Inferior parietal cortex (tissue), 1 donor: ENCODE data around the gene LDLRAD4.

Source experiments
- DNase-seq: peaks from one replicate; pipeline ENCODE4 v3.0.0-alpha.2; 2016; ENCODE audit errors: extremely low spot score

Gene LDLRAD4

DNA sequence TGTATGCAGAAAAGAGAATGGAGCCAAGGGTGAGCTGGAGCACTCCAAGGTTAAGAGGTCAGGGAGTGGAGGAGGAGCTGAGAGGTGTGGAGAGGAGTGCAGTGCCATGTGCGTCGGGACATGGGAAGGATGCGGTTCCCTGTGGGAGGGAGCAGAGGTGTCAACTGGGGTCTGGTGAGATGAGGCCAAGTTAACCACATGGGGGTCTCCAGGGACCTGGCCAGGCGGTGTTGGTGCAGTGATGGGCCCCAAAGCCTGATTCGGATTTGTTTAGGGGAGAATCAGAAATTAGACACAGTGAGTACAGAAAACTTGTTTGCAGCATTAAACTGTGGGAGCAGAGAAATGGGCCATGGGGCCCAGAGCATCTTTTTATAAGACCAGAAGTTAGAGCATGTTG, 210.5 kb downstream of the LDLRAD4 start:
- DNase-seq: no peak

DNA sequence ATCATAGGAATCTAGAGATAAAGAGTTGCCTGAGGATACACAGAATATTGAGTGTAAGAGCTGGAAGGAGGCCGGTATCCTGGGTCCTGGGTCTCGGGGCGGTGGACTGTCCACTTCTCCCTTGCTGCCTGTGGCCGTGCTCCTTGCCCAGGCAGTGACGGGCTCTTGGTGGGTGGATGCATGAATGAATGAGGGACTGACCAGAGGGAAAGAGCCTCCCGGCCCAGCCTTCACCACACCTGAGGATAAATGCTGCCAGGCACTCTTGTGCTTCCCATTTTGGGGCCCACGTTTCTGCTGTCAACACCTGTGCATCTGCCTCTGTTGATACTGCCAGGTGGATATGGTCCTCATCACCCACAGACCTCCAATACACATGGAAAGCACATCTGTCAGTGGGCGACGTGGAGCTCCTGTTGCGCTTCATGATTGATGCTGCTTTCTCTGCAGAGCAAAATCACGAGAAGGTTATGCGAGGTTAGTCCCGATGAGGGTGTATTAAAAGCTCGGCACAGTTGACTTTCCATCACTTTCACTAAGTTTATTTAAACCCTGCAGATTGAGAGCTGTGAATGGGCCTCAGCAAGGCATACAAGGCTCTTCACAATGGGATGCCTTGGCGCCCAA, 211.4 kb downstream of the LDLRAD4 start:
- no peak for DNase-seq

DNA sequence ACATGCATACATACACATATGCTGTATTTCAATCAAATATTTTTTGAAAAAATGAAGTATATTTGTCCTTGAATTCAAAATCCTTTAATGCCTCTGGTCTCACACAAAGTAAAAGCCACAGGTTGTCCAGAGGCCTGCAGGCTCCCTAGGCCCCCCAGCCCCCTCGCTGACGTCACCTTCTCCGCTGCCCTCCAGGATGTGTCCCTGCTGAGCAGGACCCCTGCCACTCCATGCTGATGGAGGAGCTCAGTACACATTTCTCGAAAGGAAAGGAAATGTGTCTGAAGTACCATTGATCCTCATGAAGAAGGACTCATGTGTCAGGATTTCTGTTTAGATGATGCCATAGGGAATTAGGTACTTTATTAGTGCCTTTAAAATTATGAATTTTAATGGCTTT, 212.1 kb downstream of the LDLRAD4 start:
- no peak for DNase-seq

DNA sequence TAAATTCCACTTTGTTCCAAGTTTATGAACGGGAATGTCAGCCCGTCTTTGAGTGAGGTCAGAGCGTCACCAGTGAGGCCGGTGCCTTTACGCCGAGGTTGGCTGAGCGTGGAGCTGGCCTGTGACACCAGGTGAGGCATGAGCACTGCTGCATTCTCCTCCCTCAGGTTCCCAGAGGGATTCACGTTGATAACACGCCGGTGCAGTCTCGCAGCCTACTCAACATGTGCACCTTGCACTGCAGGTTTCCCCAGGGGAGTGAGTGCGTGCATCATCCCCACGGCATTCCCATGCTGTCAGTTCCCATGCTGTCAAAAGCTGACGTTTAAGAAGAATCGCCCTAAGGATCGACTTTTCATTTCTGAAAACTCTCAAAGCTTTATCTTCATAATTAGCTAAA, 213.3 kb downstream of the LDLRAD4 start:
- no peak for DNase-seq

DNA sequence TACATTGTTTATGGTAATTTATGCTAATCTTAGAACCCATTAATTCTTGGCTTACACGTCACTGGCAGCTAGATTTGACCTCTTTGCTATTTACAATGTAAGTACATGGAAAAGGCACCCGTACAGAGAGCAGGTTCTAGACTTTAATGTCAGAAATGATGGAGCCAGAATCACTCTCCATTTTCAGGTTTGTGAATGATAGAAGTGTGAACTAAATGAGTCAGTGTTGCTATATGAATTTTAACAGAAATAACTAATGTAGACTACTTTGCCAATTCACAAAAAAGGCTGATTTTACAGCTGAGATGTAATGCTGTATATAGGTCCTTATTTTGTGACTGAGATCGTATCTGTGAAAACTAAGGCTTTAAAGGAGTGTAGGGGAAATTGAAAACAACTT, 214.6 kb downstream of the LDLRAD4 start:
- DNase-seq: peak; percentile 23

DNA sequence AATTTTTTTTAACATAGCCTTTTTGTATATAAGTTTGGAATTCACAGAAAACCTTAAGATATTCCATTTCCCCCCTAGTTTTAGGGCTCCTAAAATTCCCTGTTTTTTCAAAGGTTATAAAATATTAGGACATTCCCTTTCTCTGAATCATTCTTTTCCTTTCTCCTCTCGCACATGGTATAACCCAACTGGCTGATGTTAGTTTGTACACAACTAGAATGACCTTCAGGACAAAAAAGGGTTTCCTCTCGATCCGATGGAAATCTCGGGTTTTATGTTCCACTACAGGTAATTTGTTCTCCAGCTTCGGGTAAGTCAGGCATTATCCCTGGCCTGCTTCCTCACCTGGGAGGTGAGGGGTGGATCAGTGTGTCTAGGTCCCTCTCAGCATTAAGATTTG, 215.1 kb downstream of the LDLRAD4 start:
- no peak for DNase-seq

DNA sequence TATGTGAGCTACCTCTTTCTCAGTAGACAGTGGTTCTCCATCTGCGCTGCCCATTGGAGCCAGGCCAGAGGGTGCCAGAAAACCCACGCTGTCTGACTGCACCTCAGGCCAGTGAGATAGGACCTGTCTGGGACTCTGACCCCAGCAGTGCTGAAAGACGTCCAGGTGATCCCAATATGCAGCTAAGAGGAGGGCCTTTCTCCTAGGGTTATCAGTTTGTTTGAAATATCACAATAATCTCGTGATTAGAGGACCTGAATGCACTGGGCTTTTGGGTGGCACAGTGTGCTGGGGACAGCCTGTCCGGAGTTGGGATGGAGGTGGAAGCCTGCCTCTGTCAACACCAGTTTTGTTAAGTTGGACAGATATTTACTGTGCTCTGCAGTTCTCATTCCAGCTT, 216.3 kb downstream of the LDLRAD4 start:
- DNase-seq: no peak

DNA sequence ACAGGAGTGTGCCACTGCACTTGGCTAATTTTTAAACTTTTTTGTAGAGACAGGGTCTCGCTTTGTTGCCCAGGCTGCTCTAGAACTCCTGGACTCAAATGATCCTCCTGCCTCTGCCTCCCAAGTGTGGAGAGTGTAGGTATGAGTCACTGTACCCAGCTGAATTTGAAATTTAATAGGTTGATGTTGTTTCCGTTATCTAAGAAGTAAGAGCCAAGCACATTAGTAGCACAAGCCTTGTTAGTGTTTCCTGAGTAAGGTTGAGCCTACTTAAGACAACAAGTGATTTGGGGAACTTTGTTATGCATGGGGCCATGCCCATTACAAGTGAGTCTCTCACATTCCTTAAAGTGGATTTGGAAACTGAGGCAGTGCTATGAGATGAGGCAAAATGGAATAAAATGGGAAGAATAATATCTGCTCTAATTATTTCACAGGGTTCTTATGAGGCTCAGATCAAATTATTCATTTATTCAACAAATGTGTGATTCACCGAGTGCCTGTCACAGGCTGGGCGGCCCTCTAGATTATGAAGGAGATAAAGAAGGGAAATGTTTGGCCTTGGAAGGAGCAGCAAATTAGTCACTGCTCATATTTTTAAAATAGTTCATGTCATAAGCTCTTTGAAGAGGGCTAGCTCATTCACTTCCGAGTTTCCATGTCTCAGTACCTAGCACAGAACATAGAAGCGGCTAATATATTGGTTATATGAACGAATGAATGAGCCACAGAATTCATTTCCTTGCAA, 217.2 kb downstream of the LDLRAD4 start:
- no peak for DNase-seq

DNA sequence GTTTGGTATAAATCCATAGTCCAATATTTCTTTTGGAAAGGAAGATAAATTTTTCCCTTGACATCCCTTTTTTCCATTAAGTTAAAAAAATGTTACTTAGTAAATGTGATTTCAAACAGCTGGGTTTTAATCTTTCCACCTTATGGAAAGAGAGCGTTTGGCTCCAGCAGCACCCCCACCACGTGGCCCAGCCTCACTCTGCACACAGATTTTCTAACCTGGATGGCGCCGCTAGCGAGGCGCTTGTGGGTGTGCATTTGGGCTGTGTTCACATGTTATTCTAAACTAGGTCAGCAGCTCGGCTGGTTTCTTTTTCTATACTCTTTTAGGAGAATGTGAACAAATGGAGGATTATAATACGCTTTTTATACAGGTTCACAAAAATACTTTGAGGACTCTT, 218.0 kb downstream of the LDLRAD4 start:
- peak; percentile 34 for DNase-seq

DNA sequence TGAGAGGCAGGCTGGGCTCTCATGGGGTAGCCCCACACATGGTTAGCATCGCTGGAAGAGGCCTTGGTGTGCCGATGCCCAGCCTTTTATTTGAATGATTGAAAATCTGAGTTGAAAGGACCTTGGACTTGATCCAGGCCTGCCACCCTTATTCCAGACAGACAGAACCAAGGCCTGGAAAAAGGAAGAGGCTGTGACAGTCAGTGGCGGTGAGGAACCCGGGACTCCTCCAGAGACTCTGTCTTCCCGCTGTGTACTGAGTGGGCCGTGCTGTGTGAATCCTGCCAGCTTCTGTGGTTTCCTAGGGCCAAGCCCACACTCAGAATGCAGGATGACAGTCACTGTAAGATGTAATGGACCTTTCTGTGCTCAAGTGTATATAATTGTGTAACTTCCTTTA, 218.5 kb downstream of the LDLRAD4 start:
- DNase-seq: no peak

DNA sequence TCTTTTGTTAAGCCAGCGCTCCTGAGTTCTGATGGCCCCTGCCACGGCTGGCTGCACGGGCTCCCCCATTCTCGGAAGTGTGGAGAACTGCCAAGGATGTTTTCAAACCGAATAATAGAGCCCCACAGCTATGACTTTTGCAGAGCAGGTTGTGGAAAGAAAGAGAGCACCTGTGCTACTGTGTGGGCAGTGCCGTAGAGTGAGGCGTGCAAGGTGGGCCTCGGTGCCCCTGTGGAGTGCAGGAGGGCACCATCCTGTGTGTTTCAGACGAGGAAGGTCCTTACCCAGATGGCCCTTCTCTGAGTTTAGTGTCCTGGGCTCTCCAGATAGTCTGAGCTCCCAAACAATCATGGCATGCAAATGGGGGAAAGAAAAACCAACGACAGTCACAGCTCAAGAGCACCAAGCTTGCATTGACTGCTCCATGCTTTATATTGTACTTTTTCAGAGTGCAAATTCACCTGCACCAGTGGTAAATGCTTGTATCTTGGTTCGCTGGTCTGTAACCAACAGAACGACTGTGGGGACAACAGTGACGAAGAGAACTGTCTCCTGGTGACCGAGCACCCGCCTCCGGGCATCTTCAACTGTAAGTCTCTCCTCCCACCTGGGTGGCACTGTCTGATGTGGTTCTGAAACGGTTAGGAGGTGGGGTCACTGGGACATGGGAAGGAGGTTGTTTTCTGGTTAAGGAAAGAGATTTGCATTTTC, 219.4 kb downstream of the LDLRAD4 start:
- DNase-seq: no peak

DNA sequence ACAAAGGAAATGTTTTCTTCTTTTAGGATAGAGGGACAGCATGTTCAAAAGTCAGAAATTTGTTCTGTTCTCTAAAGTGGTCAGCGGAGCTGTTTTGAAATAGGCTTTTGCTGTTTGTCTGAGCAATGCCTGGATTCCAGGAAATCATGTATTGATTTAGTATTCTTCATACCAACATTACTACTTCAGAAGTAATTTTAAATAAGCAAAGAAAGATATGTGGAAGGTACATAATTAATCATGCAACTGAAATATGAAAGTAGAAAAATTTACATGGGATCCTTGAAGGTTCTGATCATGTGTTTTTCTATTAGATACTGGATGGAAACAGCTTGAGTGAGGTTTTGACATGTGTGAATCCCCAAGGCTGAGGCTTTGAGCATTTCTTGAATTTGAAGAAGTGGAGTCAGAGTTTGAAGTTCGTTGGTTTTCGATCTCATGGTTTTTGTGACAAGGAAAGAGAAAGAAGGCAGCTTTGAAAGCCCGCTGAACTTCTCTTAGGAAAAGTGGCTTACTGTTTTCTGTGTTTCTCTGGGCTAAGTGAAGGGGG, 220.0 kb downstream of the LDLRAD4 start:
- no peak for DNase-seq

DNA sequence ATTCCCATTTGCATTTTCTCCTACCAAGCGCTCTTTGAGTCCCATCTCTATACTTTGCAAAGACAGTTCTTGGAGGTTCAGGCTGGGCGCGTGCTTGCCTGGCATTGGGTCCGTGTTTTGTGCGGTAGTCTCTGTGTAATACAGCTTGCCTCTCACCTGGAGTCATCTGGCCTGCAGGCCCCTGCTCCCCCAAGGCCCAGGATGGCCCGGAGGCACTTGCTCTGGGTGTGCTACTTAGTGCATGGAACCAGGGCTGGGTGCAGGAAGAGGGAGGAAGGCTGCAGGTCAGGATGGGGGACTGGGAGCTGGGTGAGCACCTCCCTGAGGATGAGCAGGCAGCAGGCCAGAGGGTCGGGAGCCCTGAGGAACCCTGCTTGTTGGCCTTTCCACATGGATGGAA, 220.9 kb downstream of the LDLRAD4 start:
- no peak for DNase-seq

DNA sequence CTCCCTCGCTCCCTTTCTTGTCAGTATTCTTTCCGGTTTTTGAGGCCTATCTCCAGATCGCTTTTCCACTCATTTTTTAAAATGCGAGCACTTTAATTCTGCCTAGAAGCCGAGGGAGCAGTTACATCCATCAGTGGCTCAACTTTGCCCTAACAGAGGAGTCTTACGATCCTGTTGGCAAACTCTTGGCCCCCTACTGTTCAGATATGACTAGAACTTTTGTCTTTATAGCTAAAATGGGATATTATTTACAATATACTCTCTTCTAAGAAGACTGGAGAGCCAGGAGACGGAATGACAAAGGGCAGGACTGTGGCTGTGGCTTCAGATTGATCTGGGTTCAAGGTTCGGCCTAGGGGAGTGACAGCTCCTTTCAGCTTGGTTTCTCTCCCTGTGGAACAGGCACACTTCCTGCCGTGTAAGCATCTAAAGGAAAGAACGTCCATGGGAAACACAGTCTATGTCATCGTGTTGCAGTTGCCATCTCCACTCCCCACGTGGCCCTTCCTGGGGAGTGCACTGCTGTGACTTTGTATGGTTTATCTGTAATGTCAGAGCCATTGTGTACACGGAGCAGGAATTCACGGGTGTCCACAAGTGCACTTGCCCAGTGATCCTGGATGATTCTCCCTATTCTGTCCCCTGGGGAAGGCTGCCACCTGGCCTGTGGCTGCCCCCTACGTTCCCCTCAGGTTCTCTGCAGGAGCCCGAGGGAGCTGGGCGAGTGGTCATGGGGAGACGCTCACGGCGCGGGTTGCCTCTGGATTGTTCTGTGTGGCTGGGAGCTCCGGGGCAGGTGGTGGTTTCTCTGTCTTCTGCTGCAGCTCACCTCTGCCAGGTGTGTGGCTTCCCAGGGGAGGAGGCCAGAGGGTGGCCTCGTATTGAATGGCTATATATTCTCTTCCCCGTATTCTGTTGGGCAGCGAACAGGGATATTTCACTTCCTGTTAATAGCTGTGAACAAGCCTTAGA, 222.0 kb downstream of the LDLRAD4 start:
- DNase-seq: no peak

DNA sequence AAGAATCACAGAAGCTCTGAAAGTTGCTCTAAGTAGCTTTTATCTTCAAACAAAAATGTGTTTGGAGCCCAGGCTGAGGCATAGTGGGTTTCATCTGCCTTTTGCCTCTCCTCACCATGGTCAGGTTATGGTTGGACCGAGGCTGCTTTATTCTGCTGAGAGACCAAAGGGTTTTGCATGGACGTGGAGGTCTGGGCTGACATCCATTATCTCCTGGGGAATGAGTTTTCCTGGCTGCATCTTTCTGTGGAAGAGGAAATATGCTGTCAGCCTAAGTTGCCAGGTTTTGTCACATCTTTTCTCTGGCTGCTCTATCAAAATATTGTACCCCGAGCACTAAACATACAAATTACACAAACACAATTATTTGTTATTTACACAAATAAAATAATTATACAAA, 223.2 kb downstream of the LDLRAD4 start:
- DNase-seq: no peak

DNA sequence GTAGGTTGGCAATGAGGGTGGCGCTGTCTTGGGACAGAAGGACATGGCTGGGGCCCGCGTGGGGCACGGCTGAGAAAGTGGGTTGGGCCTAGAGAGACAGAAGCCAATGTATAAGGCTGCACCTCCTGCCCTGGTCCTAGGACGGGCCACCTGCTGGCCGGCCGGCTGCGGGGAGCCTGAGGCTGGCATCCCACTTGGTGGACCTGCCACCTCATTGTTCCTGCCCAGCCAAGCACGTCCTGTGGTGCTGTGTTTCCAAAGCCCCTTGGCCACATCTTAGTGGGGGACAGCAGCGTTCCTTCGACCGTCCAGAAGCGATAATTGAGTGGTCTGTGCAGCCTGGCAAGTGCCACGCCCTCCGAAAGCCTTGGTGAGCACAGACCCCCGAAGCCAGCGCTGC, 223.9 kb downstream of the LDLRAD4 start:
- DNase-seq: no peak

DNA sequence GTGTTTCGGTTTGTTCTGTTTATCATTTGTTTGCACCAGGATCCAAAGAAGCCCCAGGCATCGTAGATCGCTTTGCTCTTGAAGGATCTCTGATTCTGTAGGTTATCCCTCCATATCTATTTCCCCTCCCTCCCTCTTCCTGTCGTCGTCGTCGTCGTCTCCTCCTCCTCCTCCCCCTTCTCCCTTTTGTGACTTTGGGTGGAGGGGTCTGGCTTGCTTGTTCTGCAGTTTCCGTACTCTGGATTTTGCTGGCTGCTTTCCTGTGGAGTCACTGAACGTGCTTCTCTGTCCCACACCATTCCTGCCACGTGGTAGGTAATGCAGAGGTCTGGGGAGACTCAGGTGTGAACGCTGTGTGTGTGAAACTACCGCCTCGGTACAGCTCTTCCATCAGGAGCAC, 225.0 kb downstream of the LDLRAD4 start:
- no peak for DNase-seq

DNA sequence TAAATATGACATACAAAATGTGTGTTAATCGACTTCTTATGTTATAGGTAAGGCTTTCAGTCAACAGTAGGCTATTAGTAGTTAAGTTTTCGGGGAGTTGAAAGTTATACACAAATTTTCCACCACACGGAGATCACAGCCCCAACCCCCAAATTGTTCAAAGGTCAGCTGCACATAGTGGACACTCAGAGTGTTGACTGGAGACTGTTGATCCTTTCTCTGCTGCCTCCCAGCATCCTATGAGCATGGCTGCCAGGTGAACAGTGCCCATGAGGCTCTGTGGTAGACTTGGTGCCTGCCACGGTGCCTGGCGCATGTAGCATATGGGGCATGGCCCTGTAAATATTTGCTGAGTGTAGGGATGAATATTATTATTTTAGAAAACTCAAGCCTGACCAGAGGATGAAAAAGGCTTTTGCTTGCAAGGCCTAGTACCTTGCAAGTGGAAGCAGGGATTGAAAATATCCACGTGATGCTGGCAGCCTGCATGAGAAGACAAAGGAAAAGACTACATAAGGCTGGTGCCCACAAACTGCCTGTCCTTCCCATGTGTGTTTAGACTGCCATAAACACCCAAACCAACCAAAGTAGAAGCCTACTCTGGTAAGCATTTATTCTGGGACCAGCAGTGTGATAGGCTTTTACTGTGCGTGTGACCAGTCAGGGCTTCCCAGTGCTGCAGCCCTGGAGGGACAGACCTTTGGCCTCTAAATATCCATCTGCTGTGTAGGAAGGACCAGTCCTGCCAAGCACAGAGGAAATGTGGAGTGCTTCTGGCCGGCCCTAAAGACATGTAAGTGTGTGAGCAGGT, 226.1 kb downstream of the LDLRAD4 start:
- DNase-seq: no peak

DNA sequence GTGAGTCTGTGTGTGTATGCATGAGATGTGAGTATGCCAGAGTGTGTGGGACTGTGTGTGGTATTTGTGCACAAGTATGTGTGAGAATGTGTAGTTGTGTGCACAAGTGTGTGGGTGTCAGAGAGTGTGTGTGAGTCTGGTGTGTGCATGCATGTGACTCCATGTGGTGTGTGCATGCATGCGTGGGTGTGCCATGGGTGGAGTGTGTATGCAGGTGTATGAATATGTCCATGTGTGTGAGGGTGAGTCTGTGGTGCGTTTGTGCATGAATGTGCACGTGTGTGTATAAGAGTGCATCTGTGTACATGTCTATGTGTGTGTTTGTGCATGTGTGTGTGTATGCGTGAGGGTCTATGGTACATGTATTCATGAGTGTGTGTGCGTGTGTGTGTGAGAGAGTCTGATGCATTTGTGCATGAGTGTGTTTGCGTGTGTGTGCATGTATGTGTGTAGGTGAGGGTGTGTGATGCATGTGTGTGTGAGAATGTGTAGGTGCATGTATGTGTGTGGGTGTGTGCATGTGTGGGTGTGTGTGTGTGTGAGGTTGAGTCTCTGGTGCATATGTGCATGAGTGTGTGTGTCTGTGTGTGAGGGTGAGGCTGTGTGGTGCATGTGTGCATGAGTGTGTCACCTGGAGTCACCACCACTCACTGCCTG, 226.8 kb downstream of the LDLRAD4 start:
- DNase-seq: no peak

DNA sequence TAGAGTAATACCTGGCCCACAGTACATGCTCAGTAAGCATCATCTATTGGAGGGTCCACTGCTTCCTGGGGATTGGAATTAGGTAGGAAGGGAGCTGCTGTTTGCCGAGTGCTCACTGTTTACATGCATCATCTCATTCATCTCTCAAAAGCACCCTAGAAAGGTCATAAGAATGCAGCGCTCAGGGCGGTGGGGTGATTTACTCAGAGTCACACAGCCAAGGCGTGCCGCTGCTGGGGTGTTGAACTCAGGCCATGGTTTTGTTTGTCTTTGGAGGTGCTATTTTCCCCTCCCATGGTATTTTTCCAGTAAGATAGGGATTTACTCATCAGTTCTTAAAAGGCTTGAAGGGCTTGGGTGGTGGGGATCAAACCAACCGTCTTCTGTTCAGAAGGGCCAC, 227.5 kb downstream of the LDLRAD4 start:
- no peak for DNase-seq
